GM23338 (cell line): ENCODE results near the gene TMEM120B. TPM values are rescaled to one million over a fixed set of nuclear protein-coding genes. Genes with fewer than 3 reads are reported as not detected.

Experiments used
- ATAC-seq: fragments of 200-7000 bp; cut with Tn5 transposase; 3 replicates; pipeline ENCODE4 v1.9.1; 2020
- DNase-seq: peaks from one replicate; pipeline ENCODE4 v3.0.0-alpha.2; 2015; ENCODE audit warnings: low spot score
- H2AFZ ChIP-seq: fragments of 200-600 bp; sonication (generic); 2 replicates; pipeline ENCODE4 v1.8.0; 2016; ENCODE audit warnings: antibody characterized with exemption, mild to moderate bottlenecking, moderate library complexity
- H3F3A ChIP-seq: fragments of 200-600 bp; sonication (generic); replicated peaks from 2 replicates; pipeline ENCODE4 v1.8.0; 2017; ENCODE audit warnings: antibody characterized with exemption, mixed run types, low read depth
- H3K27ac ChIP-seq: fragments of 200-600 bp; sonication (generic); 2 replicates; pipeline ENCODE4 v1.6.1; 2016; ENCODE audit warnings: low read depth
- H3K27me3 ChIP-seq: fragments of 200-600 bp; sonication (generic); 2 replicates; pipeline ENCODE4 v1.8.0; 2016; ENCODE audit warnings: mild to moderate bottlenecking, mixed run types, moderate library complexity; ENCODE audit not compliant: insufficient read depth
- H3K36me3 ChIP-seq: fragments of 200-600 bp; sonication (generic); 2 replicates; pipeline ENCODE4 v1.8.0; 2016; ENCODE audit warnings: mild to moderate bottlenecking; ENCODE audit not compliant: insufficient read depth
- H3K4me1 ChIP-seq: fragments of 200-600 bp; sonication (generic); 2 replicates; pipeline ENCODE4 v1.8.0; 2016; ENCODE audit warnings: mild to moderate bottlenecking, moderate library complexity; ENCODE audit not compliant: insufficient read depth
- H3K4me2 ChIP-seq: fragments of 200-600 bp; sonication (generic); 2 replicates; pipeline ENCODE4 v1.7.1; 2017; ENCODE audit warnings: mixed run types
- H3K4me3 ChIP-seq: fragments of 200-600 bp; sonication (generic); 2 replicates; pipeline ENCODE4 v1.6.1; 2016; ENCODE audit warnings: mixed run types
- H3K79me2 ChIP-seq: fragments of 200-600 bp; sonication (generic); replicated peaks from 2 replicates; pipeline ENCODE4 v1.8.0; 2017; ENCODE audit warnings: mild to moderate bottlenecking; ENCODE audit not compliant: insufficient read depth
- H3K9me2 ChIP-seq: fragments of 200-600 bp; sonication (generic); 2 replicates; pipeline ENCODE4 v1.8.0; 2017; ENCODE audit not compliant: insufficient read depth
- H4K20me1 ChIP-seq: fragments of 200-600 bp; sonication (generic); replicated peaks from 2 replicates; pipeline ENCODE4 v1.8.0; 2017; ENCODE audit warnings: mild to moderate bottlenecking; ENCODE audit not compliant: insufficient read depth
- H3K27ac Mint-ChIP-seq: 2 replicates; pipeline ENCODE4 v1.8.0; 2020; ENCODE audit warnings: inconsistent platforms, mild to moderate bottlenecking, moderate library complexity, mixed read lengths
- H3K27me3 Mint-ChIP-seq: 3 replicates; pipeline ENCODE4 v1.8.0; 2022; ENCODE audit warnings: low read depth, mild to moderate bottlenecking, moderate library complexity, mixed read lengths, inconsistent platforms; ENCODE audit not compliant: insufficient read depth, poor library complexity
- H3K36me3 Mint-ChIP-seq: 3 replicates; pipeline ENCODE4 v1.8.0; 2021; ENCODE audit warnings: low read depth, mild to moderate bottlenecking, inconsistent platforms, moderate library complexity, mixed read lengths
- H3K4me1 Mint-ChIP-seq: 3 replicates; pipeline ENCODE4 v1.8.0; 2020; ENCODE audit warnings: mild to moderate bottlenecking, inconsistent platforms, mixed read lengths
- H3K4me3 Mint-ChIP-seq: 3 replicates; pipeline ENCODE4 v1.8.0; 2021; ENCODE audit warnings: moderate library complexity, mild to moderate bottlenecking, inconsistent platforms, mixed read lengths
- H3K9me3 Mint-ChIP-seq: 3 replicates; pipeline ENCODE4 v1.8.0; 2020; ENCODE audit warnings: moderate library complexity, mild to moderate bottlenecking, inconsistent platforms, mixed read lengths
- CREB1 ChIP-seq: fragments of 250-450 bp; sonication (Bioruptor Pico); IDR thresholded peaks from 2 replicates; pipeline ENCODE4 v1.5.0; 2020; ENCODE audit warnings: low read depth, mild to moderate bottlenecking, moderate library complexity
- EZH2 ChIP-seq: fragments of 200-600 bp; sonication (generic); IDR thresholded peaks from one replicate; pipeline ENCODE4 v1.8.0; 2017; ENCODE audit warnings: antibody characterized with exemption, mild to moderate bottlenecking, low read depth; ENCODE audit not compliant: unreplicated experiment
- EZH2phosphoT487 ChIP-seq: fragments of 200-600 bp; sonication (generic); IDR thresholded peaks from one replicate; pipeline ENCODE4 v1.8.1; 2018; ENCODE audit warnings: antibody characterized with exemption; ENCODE audit not compliant: unreplicated experiment
- JUNB ChIP-seq: IDR thresholded peaks from one replicate; pipeline ENCODE4 v1.6.1; 2016; ENCODE audit warnings: antibody characterized with exemption; ENCODE audit not compliant: unreplicated experiment
- NANOG ChIP-seq: IDR thresholded peaks from 2 replicates; pipeline ENCODE4 v1.6.1; 2016; ENCODE audit warnings: antibody characterized with exemption, borderline replicate concordance
- POLR2AphosphoS5 ChIP-seq: IDR thresholded peaks from 2 replicates; pipeline ENCODE4 v1.6.1; 2016; ENCODE audit warnings: antibody characterized with exemption, low read depth
- STAT1 ChIP-seq: IDR thresholded peaks from one replicate; pipeline ENCODE4 v1.6.1; 2016; ENCODE audit warnings: antibody characterized with exemption; ENCODE audit not compliant: unreplicated experiment
- ZNF114 ChIP-seq: fragments of 250-450 bp; sonication (Bioruptor Pico); IDR thresholded peaks from 2 replicates; pipeline ENCODE4 v1.5.0; 2020; ENCODE audit warnings: mild to moderate bottlenecking, moderate library complexity
- ZNF331 ChIP-seq: fragments of 250-450 bp; sonication (Bioruptor Pico); IDR thresholded peaks from 2 replicates; pipeline ENCODE4 v1.5.0; 2020; ENCODE audit warnings: low read depth, mild to moderate bottlenecking, moderate library complexity
- polyA plus RNA-seq: library from polyadenylated mRNA; unstranded; fragments of >200 nt; fragmentation: Nextera tagmentation; extraction: Ambion mirVana; gene quantifications from 2 replicates; pipeline ENCODE4 v1.2.1, GENCODE V29; 2016
- total RNA-seq: library from RNA; depleted of rRNA; stranded (reverse); fragments of >200 nt; shearing (Covaris generic); gene quantifications from 2 replicates; pipeline ENCODE4 v1.2.3, GENCODE V29; 2014
- TF ChIP-seq, protein P1 (sequence below): IDR thresholded peaks from 2 replicates; pipeline ENCODE4 v1.6.1; 2016; ENCODE audit warnings: antibody characterized with exemption
- TF ChIP-seq, protein P2 (sequence below), 2 experiments: fragments of 200-600 bp in 1 of 2; sonication (generic) in 1 of 2; conservative IDR thresholded peaks; 2 replicates each; pipeline versions ENCODE4 v1.5.1 to v1.6.1; 2016 to 2017; ENCODE audit warnings: antibody characterized with exemption in 2 of 2, low read depth in 2 of 2, mild to moderate bottlenecking in 2 of 2, moderate library complexity in 1 of 2
- TF ChIP-seq, protein P3 (sequence below): IDR thresholded peaks from one replicate; pipeline ENCODE4 v1.6.1; 2018; ENCODE audit warnings: antibody characterized with exemption; ENCODE audit not compliant: unreplicated experiment

Gene TMEM120B
- total and polyA plus RNA-seq, 2 experiments from 2014 or later, result 15.0 to 36.0 TPM

DNA sequence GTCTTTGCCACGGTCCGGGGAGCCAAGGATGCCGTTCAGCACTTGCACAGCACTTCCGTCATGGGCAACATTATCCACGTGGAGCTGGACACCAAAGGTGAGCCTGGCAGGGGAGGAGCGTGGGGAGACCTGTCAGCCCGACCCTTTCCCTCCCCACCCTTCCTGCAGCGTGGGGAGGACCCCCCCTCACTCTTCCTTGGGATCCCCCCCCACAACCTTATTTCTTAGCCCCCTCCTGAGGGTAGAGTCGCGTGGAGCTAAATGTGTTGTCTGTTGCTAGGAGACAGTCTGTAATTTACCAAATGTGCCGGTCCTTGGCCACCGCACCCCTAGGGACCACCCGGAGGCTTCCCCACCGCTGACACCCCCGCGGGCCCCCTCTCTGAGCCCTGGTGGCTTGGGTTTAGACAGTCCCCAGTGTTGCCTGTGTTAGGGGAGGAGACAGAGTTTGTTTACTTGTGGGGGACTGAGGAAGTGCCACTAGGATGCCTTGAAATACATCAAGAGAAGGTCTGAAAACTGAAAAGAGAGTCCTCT is 93.5 kb downstream of the TMEM120B start:
- Mint-ChIP-seq H3K4me1 (peaks cover 37% of the 10 kb centered on the region), H3K27me3 (peaks cover 27% of the 10 kb centered on the region), H3K36me3 (peaks cover 56% of the 10 kb centered on the region), H3K27ac (no peak overlapping the region), H3K9me3 (peaks cover 5% of the 10 kb centered on the region; the same call in 1 of the 3 replicates), H3K4me3 (peak overlapping the region; percentile 89)
- Histone ChIP-seq H3K27ac (no peak overlapping the region), H4K20me1 (peaks cover 5% of the 10 kb centered on the region; the same call in 1 of the 2 replicates), H3K36me3 (no peaks in the 10 kb centered on the region), H2AFZ (no peak overlapping the region), H3K79me2 (peaks cover 66% of the 10 kb centered on the region), H3K4me1 (peaks cover 24% of the 10 kb centered on the region), H3K4me2 (peak overlapping the region; percentile 98), H3F3A (no peaks in the 10 kb centered on the region; the same call in 1 of the 2 replicates), H3K4me3 (peak overlapping the region; percentile 86), H3K9me2 (no peaks in the 10 kb centered on the region), H3K27me3 (no peaks in the 10 kb centered on the region)
- no peak for TF ChIP-seq EZH2
- DNase-seq (no peak), ATAC-seq (no peak)

DNA sequence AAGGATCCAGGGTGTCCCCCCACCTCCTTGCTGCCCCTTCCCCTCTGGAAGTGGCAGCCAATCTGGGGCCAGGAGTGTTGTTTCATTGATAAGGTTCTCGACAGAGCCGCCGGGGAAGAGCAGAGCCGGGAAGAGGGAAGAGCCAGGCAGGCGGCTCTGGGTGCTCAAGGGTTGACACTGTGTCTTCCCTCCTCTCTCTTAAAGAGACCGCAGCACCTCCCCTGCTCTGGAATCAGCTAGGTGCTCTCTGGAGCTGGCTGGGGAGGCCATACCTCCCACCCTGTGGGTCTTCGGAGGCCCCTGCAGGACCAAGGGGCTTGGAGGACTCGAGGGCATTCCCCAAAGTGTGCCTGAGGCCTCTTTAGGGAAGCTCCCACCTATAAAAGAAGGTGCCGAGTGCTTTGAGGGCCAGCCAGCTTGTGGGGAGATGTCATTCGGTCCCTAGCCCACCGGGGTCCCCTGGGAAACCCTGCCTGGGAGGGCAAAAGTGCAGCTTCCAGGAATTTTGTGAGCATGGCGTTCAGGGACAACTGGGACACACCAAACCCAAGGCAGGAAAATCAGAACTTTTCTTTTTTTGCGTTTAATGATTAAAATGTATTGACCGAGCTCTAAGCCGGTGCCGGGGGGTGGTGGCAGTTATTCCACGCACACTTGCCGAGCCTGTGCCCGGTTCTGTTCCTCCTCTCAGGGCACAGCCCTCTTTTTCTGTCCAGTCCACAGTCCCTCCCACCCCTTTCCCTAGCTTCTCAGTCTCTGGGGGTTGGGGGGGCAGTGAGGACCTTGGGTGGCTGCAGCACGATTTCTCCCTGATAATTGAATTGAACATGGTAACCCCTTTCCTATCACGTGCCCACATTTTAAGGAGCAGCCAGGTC is 94.2 kb downstream of the TMEM120B start:
- Mint-ChIP-seq H3K36me3 (peaks cover 50% of the 10 kb centered on the region), H3K4me3 (peak overlapping the region; percentile 89), H3K27me3 (peaks cover 22% of the 10 kb centered on the region), H3K4me1 (peaks cover 35% of the 10 kb centered on the region), H3K27ac (no peak overlapping the region), H3K9me3 (no peaks in the 10 kb centered on the region; the same call in 2 of the 3 replicates)
- H3F3A ChIP-seq, result peaks cover 4% of the 10 kb centered on the region; the same call in 1 of the 2 replicates
- H4K20me1 ChIP-seq, result peaks cover 6% of the 10 kb centered on the region; the same call in 1 of the 2 replicates
- no peaks in the 10 kb centered on the region for H3K36me3 ChIP-seq
- H3K4me3 ChIP-seq, result peak overlapping the region; percentile 86
- H3K4me2 ChIP-seq, result peak overlapping the region; percentile 98
- ATAC-seq (no peak), DNase-seq (no peak)
- H3K9me2 ChIP-seq, result no peaks in the 10 kb centered on the region
- H3K27ac ChIP-seq, result no peak overlapping the region
- H2AFZ ChIP-seq, result no peak overlapping the region
- H3K27me3 ChIP-seq, result no peaks in the 10 kb centered on the region
- peaks cover 30% of the 10 kb centered on the region for H3K4me1 ChIP-seq
- H3K79me2 ChIP-seq, result peaks cover 66% of the 10 kb centered on the region
- TF ChIP-seq JUNB (no peak), EZH2 (no peak), CREB1 (CRISPR knock-in tag) (no peak), ZNF114 (CRISPR knock-in tag) (no peak), EZH2phosphoT487 (no peak), STAT1 (no peak), NANOG (no peak), ZNF331 (CRISPR knock-in tag) (no peak), POLR2AphosphoS5 (no peak)
- TF ChIP-seq, protein P1, sequence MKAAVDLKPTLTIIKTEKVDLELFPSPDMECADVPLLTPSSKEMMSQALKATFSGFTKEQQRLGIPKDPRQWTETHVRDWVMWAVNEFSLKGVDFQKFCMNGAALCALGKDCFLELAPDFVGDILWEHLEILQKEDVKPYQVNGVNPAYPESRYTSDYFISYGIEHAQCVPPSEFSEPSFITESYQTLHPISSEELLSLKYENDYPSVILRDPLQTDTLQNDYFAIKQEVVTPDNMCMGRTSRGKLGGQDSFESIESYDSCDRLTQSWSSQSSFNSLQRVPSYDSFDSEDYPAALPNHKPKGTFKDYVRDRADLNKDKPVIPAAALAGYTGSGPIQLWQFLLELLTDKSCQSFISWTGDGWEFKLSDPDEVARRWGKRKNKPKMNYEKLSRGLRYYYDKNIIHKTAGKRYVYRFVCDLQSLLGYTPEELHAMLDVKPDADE, result no peak
- TF ChIP-seq, protein P2, sequence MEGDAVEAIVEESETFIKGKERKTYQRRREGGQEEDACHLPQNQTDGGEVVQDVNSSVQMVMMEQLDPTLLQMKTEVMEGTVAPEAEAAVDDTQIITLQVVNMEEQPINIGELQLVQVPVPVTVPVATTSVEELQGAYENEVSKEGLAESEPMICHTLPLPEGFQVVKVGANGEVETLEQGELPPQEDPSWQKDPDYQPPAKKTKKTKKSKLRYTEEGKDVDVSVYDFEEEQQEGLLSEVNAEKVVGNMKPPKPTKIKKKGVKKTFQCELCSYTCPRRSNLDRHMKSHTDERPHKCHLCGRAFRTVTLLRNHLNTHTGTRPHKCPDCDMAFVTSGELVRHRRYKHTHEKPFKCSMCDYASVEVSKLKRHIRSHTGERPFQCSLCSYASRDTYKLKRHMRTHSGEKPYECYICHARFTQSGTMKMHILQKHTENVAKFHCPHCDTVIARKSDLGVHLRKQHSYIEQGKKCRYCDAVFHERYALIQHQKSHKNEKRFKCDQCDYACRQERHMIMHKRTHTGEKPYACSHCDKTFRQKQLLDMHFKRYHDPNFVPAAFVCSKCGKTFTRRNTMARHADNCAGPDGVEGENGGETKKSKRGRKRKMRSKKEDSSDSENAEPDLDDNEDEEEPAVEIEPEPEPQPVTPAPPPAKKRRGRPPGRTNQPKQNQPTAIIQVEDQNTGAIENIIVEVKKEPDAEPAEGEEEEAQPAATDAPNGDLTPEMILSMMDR (conservative IDR thresholded peaks at IDR 0.05; ENCODE audit: low read depth in 2 of 2), result no peak
- TF ChIP-seq, protein P3, sequence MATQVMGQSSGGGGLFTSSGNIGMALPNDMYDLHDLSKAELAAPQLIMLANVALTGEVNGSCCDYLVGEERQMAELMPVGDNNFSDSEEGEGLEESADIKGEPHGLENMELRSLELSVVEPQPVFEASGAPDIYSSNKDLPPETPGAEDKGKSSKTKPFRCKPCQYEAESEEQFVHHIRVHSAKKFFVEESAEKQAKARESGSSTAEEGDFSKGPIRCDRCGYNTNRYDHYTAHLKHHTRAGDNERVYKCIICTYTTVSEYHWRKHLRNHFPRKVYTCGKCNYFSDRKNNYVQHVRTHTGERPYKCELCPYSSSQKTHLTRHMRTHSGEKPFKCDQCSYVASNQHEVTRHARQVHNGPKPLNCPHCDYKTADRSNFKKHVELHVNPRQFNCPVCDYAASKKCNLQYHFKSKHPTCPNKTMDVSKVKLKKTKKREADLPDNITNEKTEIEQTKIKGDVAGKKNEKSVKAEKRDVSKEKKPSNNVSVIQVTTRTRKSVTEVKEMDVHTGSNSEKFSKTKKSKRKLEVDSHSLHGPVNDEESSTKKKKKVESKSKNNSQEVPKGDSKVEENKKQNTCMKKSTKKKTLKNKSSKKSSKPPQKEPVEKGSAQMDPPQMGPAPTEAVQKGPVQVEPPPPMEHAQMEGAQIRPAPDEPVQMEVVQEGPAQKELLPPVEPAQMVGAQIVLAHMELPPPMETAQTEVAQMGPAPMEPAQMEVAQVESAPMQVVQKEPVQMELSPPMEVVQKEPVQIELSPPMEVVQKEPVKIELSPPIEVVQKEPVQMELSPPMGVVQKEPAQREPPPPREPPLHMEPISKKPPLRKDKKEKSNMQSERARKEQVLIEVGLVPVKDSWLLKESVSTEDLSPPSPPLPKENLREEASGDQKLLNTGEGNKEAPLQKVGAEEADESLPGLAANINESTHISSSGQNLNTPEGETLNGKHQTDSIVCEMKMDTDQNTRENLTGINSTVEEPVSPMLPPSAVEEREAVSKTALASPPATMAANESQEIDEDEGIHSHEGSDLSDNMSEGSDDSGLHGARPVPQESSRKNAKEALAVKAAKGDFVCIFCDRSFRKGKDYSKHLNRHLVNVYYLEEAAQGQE, result no peak
